HG03432 (cell line): Measurements from ENCODE around the gene AKNA.

Source experiments
- ATAC-seq: cut with Tn5 transposase; IDR thresholded peaks from one replicate; pipeline ENCODE4 v1.9.1; 2021; ENCODE audit warnings: mild to moderate bottlenecking, moderate library complexity; ENCODE audit not compliant: unreplicated experiment

Gene AKNA

DNA sequence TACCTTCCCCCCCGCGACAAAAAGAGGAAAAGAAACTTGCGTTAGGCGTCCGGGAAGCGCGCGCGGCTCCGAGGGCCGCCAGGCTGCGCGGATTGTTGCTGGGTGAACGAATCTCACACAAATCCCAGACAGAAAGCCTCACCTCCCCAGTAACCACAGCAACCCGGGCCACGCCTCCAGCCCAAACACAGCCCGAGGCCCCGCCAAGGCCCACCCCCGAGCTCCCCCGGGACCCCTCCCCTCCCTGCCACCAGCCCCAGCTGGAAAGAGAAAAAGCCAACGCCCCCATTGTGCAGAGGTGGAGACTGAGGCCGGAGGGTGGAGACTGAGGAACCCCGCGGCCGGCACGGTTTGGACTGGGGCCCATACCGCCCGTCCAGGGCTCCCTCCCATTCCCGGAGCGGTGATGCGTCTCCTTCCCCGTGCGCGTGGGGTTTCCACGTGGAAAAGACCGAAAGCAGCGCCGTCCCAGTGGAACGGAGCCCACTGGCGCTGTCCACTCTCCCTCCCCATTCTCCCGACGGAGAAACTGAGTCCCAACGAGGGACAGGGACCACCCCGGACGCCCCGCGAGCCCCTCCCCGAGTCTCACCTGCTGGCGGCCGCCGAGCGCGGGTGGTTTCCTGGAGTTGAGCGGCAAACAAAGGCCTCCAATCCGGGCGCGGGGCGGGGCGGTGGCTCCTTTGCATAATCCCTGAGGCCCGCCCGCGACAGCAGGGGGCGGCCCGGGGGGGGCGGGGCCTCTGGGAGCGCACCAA is 10.2 kb upstream of the AKNA start:
- peak; percentile 85 for ATAC-seq

GRCh38 chr9:114397219-114397847 is 9.6 kb upstream of the AKNA start:
- ATAC-seq = no peak

DNA sequence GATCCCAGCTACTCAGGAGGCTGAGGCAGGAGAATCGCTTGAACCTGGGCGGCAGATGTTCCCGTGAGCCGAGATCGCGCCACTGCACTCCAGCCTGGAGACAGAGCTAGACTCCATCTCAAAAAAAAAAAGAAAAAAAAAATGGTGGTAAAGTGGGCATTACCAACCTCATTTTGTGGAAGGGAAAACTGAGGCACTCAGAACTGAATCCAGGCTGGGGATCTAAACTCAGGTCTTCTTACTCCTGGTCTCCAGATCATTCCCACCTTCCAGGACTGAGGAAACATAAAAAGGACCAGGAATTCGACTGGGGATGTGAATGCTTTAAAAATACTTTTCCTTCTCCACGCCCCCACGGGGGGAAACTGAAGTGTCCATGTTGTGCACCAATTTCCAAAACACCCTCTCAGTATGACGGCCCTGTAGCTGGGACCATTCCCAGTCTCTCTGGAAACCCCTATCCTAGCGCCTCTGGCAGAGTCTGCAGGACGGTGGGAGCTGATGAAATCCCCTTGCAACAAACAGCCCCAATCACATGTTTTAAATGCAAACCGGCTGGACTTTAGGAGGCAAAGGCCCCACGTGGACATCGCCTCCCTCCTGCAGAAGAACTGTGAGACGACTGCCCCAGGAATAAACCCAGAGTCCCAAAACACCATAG is 8.9 kb upstream of the AKNA start:
- ATAC-seq = no peak

- ATAC-seq = no peak
Measured at GRCh38 chr9:114395768-114396167, 8.0 kb upstream of the AKNA start.

- no peak for ATAC-seq
Measured at GRCh38 chr9:114395334-114395617, 7.5 kb upstream of the AKNA start.

GRCh38 chr9:114394523-114395333 is 6.9 kb upstream of the AKNA start:
- no peak for ATAC-seq

- no peak for ATAC-seq
Measured at GRCh38 chr9:114392749-114393112, 4.9 kb upstream of the AKNA start.

- no peak for ATAC-seq
Measured at GRCh38 chr9:114390952-114391351, 3.2 kb upstream of the AKNA start.

DNA sequence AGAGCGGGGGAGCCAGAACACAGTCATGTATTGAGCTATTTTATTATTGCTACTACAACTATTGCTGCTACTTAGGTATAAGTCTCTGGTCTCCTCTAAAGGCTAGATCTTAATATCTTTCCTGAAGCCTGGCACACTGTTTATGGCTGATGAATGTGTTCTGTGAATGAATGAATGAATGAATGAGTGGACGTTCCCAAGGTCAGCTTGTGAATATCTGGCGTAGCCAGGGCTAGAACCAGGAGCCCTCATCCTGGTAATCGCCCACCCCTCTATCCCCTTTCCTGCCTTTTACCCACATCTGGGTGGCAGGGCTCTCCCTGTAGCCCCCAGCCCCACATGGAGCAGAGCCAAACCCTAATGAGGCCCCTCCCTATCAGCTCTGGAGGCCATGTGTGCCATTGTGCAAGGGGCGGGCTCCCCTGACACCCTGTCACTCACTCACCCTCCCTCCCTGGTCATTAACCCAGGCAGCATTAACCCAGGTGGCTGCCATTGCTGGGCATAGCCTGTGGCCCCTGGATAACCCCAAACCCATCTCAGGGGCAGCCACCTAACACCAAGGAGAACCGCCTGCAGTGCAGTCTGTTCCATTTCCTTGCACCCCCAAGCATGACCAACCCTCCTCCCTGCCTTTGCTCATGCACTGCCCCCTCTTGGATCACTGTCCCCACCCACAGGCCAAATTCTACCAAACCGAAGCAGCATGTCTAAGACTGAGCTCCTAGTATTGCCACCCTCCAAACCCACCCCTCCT is 2.0 kb upstream of the AKNA start:
- no peak for ATAC-seq

DNA sequence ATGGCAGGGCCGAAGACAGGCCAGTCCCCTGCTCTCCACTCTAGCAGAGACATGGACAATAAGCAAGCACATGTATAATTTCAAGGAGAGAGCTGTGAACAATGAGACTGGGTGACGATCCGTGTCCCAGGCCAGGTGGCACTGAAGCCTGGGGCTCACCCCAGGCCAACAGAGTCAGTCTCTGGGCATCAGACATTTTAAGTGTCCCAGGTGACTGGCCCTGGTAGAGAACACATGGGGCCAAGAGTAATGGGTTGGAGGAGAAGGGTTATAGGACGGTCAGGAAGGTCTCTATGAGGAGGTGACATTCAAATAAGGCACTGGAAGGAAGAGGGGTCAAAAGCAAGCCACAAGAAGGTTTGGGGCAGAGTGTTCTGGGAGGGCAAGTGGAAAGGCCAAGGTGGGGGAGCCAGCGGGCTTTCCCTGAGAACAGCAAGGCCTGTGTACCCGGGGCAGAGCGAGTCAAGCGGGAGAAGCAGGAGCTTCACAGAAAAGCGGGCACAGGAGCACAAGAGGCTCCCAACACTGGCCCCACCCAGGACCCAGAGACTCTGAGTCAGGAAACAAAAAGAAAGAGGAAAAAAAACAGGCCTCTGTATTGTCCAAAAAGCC is 1.1 kb upstream of the AKNA start:
- no peak for ATAC-seq

- ATAC-seq = no peak
Measured at GRCh38 chr9:114388357-114388682, 538 bp upstream of the AKNA start.

GRCh38 chr9:114386886-114387679 is 699 bp downstream of the AKNA start:
- no peak for ATAC-seq

DNA sequence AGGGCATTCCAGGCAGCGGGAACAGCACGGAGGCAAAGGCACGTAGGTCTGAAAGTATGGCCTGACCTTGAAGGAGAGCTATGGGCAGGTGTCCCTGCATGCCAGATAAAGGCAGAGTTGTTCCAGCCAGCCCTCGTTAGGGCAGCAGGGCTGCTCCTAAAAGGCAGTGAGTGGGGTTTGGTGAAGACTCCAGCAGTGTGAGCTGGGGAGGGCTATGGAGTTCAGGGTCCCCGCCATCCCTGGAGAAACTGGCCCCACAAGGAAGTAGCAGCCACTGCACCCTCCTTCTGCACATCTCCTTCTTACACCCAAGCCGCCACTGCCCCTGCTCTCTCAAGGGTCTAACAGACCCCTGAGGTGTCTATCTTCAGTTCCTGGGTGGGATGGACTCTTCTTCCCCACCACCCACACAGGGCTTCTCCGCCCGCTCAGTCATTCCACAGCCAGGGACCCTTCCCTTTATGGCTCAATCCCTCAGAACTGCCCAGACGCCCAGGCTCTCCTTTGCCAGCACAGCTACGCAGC is 1.4 kb downstream of the AKNA start:
- ATAC-seq = no peak

DNA sequence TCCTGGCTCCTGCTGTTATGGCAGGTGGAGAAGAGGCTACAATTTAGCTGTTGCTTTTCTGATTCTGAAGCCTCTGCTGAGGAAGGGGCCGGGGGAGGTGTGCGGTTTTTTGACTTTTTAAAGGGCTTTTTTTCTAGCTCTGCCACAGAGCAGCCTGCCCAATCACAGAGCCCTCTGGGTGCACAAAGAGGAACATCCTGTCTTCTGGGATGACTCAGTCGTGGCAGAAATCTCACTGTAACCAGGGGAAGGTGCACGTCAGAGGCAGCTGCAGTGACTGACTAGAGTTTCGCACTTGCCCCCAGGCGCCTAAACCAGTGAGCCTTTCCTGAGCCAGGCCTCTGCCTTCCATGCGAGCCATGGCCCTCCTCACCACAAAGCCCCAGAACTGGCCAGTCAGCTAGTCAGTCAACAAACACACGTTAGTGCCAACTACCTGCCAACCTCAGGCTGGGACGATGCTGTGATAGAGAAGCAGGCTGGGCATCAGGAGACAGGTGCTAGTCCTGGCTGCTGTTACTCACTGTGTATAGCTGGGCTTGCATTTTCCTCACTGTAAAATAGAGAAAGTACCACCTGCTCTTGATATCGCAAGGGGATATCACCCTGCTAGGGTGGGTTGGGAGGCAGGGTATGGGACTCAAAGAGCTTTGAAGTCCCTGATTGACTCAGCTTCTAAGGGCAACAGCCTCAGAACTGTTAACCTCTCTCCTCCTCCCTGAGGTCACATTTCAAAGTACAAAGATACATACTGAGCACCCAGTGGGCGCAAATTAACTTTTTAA is 2.2 kb downstream of the AKNA start:
- peak; percentile 84 for ATAC-seq

DNA sequence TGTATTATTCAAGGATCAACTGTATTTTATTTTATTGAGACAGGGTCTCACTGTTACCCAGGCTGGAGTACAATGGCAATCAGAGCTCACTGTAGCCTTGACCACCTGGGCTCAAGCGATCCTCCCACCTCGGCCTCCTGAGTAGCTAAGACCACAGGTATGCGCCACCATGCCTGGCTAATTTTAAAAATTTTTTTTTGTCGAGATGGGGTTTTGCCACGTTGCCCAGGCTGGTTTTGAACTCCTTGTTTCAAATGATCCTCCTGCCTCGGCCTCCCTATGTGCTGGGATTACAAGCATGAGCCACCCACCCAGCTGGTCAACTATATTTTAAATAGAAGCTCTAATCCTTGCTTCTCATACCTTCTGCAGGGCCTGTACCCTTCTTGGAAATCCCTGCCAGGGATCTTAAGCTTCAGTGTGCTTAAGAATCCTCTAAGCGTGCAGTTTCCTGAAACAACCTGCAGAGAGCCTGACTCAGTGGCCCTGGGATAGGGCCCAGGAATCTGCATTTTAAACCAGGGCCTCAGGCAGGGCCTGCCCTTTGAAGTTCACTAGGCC is 2.9 kb downstream of the AKNA start:
- no peak for ATAC-seq

DNA sequence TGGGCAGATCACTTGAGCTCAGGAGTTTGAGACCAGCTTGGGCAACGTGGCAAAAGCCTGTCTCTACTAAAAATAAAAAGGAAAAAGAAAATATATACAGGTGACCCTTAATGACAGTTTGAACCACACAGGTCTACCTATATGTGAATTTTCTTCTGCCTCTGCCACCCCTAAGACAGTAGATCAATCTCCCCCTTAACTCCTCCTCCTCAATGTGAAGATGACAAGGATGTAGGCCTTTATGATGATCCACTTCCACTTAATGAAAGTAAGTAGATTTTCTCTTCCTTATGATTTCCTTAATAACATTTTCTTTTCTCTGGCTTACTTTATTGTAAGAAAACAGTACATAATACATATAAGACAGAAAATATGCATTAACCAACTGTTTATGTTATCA is 3.4 kb downstream of the AKNA start:
- no peak for ATAC-seq

GRCh38 chr9:114383521-114384231 is 4.1 kb downstream of the AKNA start:
- no peak for ATAC-seq
